ACC112 (cell line): ENCODE results near the gene CARMIL1.

Experiments
- H2AFZ ChIP-seq: fragments of 200-600 bp; sonication (generic); one replicate; pipeline ENCODE4 v1.6.0; 2017; ENCODE audit warnings: antibody characterized with exemption, low read length; ENCODE audit not compliant: unreplicated experiment
- H3K27ac ChIP-seq: fragments of 200-600 bp; sonication (generic); 2 replicates; pipeline ENCODE4 v1.5.1; 2014; ENCODE audit warnings: low read depth, mild to moderate bottlenecking, antibody characterized with exemption, low read length, moderate library complexity
- H3K27me3 ChIP-seq: fragments of 200-600 bp; sonication (generic); 2 replicates; pipeline ENCODE4 v1.6.1; 2014; ENCODE audit warnings: mild to moderate bottlenecking, antibody characterized with exemption, low read length, moderate library complexity, mixed read lengths; ENCODE audit not compliant: insufficient read depth
- H3K36me3 ChIP-seq: fragments of 200-600 bp; sonication (generic); 2 replicates; pipeline ENCODE4 v1.6.1; 2016; ENCODE audit warnings: mild to moderate bottlenecking, antibody characterized with exemption, low read length, moderate library complexity, mixed read lengths; ENCODE audit not compliant: insufficient read depth
- H3K4me1 ChIP-seq: fragments of 200-600 bp; sonication (generic); one replicate; pipeline ENCODE4 v1.6.1; 2016; ENCODE audit warnings: low read length, mixed read lengths; ENCODE audit not compliant: insufficient read depth, unreplicated experiment, control insufficient read depth
- H3K4me3 ChIP-seq: fragments of 200-600 bp; sonication (generic); 2 replicates; pipeline ENCODE4 v1.5.1; 2014; ENCODE audit warnings: mild to moderate bottlenecking, low read depth, low read length
- H3K79me2 ChIP-seq: fragments of 200-600 bp; sonication (generic); one replicate; pipeline ENCODE4 v1.6.0; 2016; ENCODE audit warnings: low read length; ENCODE audit not compliant: control insufficient read depth, unreplicated experiment, insufficient read depth

Gene CARMIL1

GRCh38 chr6:25535632-25536225, 256.6 kb downstream of the CARMIL1 start:
- Histone ChIP-seq H3K79me2 (no peaks in the 10 kb centered on the region), H3K4me1 (no peaks in the 10 kb centered on the region), H3K27ac (no peak overlapping the region), H3K27me3 (no peaks in the 10 kb centered on the region), H3K36me3 (no peaks in the 10 kb centered on the region), H2AFZ (no peak overlapping the region), H3K4me3 (no peak overlapping the region)

DNA sequence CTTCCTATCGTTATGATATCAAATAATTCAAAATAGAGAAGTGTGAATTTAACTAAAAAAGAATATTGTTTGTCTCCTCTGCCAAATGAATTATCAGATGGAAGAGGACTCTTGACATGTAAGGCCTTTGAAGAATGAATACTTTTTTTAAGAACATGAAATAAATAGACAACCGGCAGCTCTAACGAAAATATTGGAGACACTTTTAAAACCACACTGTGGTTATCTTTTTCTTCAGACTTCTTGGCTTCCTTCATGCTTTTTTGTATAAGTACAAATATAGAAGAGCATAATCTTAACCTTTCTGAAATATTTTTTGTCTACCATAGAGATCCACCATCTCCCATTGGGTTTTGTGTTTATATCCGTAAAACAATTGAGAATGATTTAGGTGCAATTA, 257.6 kb downstream of the CARMIL1 start:
- Histone ChIP-seq H2AFZ (no peak overlapping the region), H3K79me2 (no peaks in the 10 kb centered on the region), H3K27me3 (no peaks in the 10 kb centered on the region), H3K4me1 (no peaks in the 10 kb centered on the region), H3K36me3 (no peaks in the 10 kb centered on the region), H3K27ac (no peak overlapping the region), H3K4me3 (no peak overlapping the region)

GRCh38 chr6:25537349-25538018, 258.3 kb downstream of the CARMIL1 start:
- Histone ChIP-seq H3K36me3 (no peaks in the 10 kb centered on the region), H3K4me3 (no peak overlapping the region), H3K27ac (no peak overlapping the region), H3K4me1 (no peaks in the 10 kb centered on the region), H2AFZ (no peak overlapping the region), H3K27me3 (no peaks in the 10 kb centered on the region), H3K79me2 (no peaks in the 10 kb centered on the region)

DNA sequence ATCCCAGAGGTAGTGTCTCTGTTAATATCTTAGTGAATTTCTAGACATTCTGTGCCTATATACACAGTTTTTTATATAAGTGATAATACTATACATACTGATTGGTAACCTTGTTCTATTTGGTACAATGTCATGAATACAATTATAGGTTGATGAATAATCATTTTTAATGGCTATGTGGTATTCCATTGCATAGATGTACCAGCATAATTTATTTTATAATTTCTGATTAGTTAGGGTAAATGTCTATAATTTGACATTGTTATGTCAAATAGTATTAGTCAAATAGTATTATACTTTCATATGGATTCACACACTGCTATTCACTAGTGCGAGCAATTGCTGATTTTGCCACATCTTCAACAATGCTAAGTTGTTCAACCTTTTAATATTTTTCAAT, 262.1 kb downstream of the CARMIL1 start:
- H3K4me1 ChIP-seq, result no peaks in the 10 kb centered on the region
- no peaks in the 10 kb centered on the region for H3K27me3 ChIP-seq
- no peak overlapping the region for H3K4me3 ChIP-seq
- H3K36me3 ChIP-seq, result no peaks in the 10 kb centered on the region
- no peak overlapping the region for H2AFZ ChIP-seq
- no peak overlapping the region for H3K27ac ChIP-seq
- H3K79me2 ChIP-seq, result no peaks in the 10 kb centered on the region

GRCh38 chr6:25542984-25543910, 264.1 kb downstream of the CARMIL1 start:
- Histone ChIP-seq H3K27me3 (no peaks in the 10 kb centered on the region), H3K36me3 (no peaks in the 10 kb centered on the region), H3K4me3 (no peak overlapping the region), H3K79me2 (no peaks in the 10 kb centered on the region), H2AFZ (no peak overlapping the region), H3K27ac (no peak overlapping the region), H3K4me1 (no peaks in the 10 kb centered on the region)

GRCh38 chr6:25544833-25545232, 265.7 kb downstream of the CARMIL1 start:
- Histone ChIP-seq H3K36me3 (no peaks in the 10 kb centered on the region), H3K4me1 (no peaks in the 10 kb centered on the region), H3K27ac (no peak overlapping the region), H3K79me2 (no peaks in the 10 kb centered on the region), H3K27me3 (no peaks in the 10 kb centered on the region), H3K4me3 (no peak overlapping the region), H2AFZ (no peak overlapping the region)

DNA sequence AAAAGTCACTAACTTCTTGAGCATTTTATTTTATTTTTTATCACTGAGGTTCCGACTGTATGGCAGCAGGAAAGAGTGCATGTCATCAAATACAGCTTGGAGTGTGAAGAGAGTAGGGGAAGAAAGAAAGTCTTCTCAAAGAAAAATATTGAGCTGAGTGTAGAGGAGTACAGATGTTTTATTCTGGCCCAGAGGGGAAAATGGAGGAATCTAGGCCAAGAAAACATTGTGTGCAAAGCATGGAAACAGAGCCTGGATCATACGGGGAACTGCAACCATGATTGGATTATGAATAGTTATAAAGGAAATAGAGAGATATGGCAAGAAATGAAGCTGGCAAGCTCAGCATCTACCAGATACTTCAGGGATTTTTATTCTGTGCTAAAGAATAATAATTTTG, 268.6 kb downstream of the CARMIL1 start:
- no peaks in the 10 kb centered on the region for H3K79me2 ChIP-seq
- no peaks in the 10 kb centered on the region for H3K4me1 ChIP-seq
- no peaks in the 10 kb centered on the region for H3K27me3 ChIP-seq
- H3K36me3 ChIP-seq, result no peaks in the 10 kb centered on the region
- no peak overlapping the region for H2AFZ ChIP-seq
- H3K4me3 ChIP-seq, result no peak overlapping the region
- no peak overlapping the region for H3K27ac ChIP-seq

GRCh38 chr6:25548451-25548850, 269.3 kb downstream of the CARMIL1 start:
- H3K27ac ChIP-seq, result no peak overlapping the region
- no peaks in the 10 kb centered on the region for H3K27me3 ChIP-seq
- H3K36me3 ChIP-seq, result no peaks in the 10 kb centered on the region
- no peaks in the 10 kb centered on the region for H3K4me1 ChIP-seq
- no peak overlapping the region for H3K4me3 ChIP-seq
- H2AFZ ChIP-seq, result no peak overlapping the region
- H3K79me2 ChIP-seq, result no peaks in the 10 kb centered on the region

DNA sequence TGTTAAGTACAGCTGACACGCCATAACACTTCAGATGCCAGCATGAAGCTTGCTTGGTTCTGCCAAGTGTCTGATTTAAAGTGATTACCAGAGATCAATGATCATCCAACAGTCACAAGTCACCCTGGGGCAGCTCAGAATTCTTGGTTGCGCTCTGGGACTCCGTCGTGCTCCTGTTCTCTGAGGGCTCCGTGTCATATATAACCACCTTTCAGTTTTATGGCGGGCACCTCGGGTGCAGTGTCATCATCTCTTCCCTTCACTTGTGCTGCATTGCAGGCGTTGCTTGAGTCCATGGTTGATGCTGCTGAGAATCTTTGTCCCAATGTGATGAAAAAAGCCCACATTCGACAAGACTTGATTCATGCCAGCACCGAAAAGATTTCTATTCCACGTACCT, 271.5 kb downstream of the CARMIL1 start:
- no peaks in the 10 kb centered on the region for H3K36me3 ChIP-seq
- no peaks in the 10 kb centered on the region for H3K4me1 ChIP-seq
- no peaks in the 10 kb centered on the region for H3K27me3 ChIP-seq
- no peak overlapping the region for H3K4me3 ChIP-seq
- H3K79me2 ChIP-seq, result no peaks in the 10 kb centered on the region
- H2AFZ ChIP-seq, result no peak overlapping the region
- H3K27ac ChIP-seq, result no peak overlapping the region

DNA sequence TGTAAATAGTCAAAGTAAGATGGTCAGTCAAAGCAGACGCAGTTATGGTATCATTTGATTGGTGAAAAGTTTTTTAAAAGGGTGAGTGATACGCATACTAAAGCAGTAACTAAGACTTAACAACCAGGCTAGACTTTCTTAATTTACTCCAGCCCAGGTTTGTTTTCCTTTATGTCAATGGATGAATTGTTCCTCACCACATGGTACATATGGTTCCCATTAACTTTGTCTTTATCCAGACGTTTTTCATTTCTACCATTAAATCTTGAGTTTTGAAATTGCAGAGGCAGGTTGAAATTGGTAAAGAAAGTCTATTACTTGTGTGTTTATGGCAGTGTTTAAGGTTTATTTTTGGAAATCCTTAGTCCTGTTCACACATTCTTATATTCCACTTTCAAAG, 274.3 kb downstream of the CARMIL1 start:
- Histone ChIP-seq H3K36me3 (no peaks in the 10 kb centered on the region), H3K4me3 (no peak overlapping the region), H3K79me2 (no peaks in the 10 kb centered on the region), H3K4me1 (no peaks in the 10 kb centered on the region), H2AFZ (no peak overlapping the region), H3K27ac (no peak overlapping the region), H3K27me3 (no peaks in the 10 kb centered on the region)
